Measurements from ENCODE around the gene COG5.

COG5 gene

DNA sequence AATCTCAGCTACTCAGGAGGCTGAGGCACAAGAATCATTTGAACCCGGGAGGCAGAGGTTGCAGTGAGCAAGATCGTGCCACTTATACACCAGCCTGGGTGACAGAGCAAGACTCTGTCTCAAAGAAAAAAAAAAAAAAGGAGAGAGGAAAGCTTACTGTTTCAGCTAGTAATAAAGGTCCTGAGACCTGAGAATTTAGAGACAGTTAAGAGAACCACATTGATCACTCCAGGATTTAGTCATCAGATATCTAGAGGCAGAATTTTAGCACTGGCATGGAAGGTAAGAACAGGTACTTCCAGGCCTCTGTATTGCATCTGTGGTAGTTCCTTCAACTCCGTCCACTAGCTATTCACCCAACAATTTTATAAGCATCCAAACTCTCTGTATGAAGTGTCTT is 7.8 kb downstream of the COG5 start:
- no peak for DNase-seq
- no peaks in the 10 kb centered on the region for H3K4me1 ChIP-seq (ENCODE audit: control insufficient read depth, insufficient read depth, low read depth, low read length)
- H3K36me3 ChIP-seq (ENCODE audit: control insufficient read depth in 1 of 2, insufficient read depth in 2 of 2, low read depth in 1 of 2, low read length in 2 of 2): peaks cover 2 to 57% of the 10 kb centered on the region in 2 experiments
- H3K23ac ChIP-seq (ENCODE audit: low read length in 2 of 2): no peak overlapping the region
- peaks cover 18% of the 10 kb centered on the region for H3K79me1 ChIP-seq (replicated peaks; ENCODE audit: low read length, poor library complexity, severe bottlenecking)
- H3K4me2 ChIP-seq (ENCODE audit: low read length, poor library complexity, severe bottlenecking): no peak overlapping the region
- no peak overlapping the region for H3K27ac ChIP-seq (ENCODE audit: low read length, poor library complexity, severe bottlenecking)
- no peak overlapping the region for H3K14ac ChIP-seq (ENCODE audit: low read length in 2 of 2)
- H2BK120ac ChIP-seq (ENCODE audit: low read depth, low read length): no peak overlapping the region
- no peak overlapping the region for H2AK5ac ChIP-seq (ENCODE audit: low read length, severe bottlenecking)
- WGBS: 96% methylated on average over 2 of the region's 3 CpGs
- no peak overlapping the region for H2BK12ac ChIP-seq (ENCODE audit: low read length in 2 of 2)
- no peak overlapping the region for H2AFZ ChIP-seq (ENCODE audit: low read depth, low read length)
- H4K91ac ChIP-seq (ENCODE audit: low read length): no peak overlapping the region
- H3K4me3 ChIP-seq (ENCODE audit: insufficient read depth in 1 of 2, low read depth in 1 of 2, low read length in 2 of 2): no peak overlapping the region
- no peak overlapping the region for H3K4ac ChIP-seq (ENCODE audit: low read depth in 1 of 2, low read length in 2 of 2)
- no peak overlapping the region for H4K8ac ChIP-seq (ENCODE audit: low read length)
- no peak overlapping the region for H3K9ac ChIP-seq (ENCODE audit: low read length)
- H2BK15ac ChIP-seq (ENCODE audit: low read depth, poor library complexity, severe bottlenecking): no peak overlapping the region
- H3K18ac ChIP-seq (ENCODE audit: low read depth in 1 of 2, low read length in 2 of 2): no peak overlapping the region
- no peaks in the 10 kb centered on the region for H3K9me3 ChIP-seq (ENCODE audit: control insufficient read depth, low read length)
- H3K27me3 ChIP-seq (ENCODE audit: control insufficient read depth in 1 of 2, insufficient read depth in 1 of 2, low read length in 2 of 2): no peaks in the 10 kb centered on the region
- no peak overlapping the region for H2BK5ac ChIP-seq (ENCODE audit: low read depth, low read length, poor library complexity, severe bottlenecking)

GRCh38 chr7:107551936-107552335 is 11.8 kb downstream of the COG5 start:
- Histone ChIP-seq H4K91ac (ENCODE audit: low read length) (no peak overlapping the region), H3K27me3 (ENCODE audit: control insufficient read depth in 1 of 2, insufficient read depth in 1 of 2, low read length in 2 of 2) (no peaks in the 10 kb centered on the region), H3K23ac (ENCODE audit: low read length in 2 of 2) (no peak overlapping the region), H3K4me1 (ENCODE audit: control insufficient read depth, insufficient read depth, low read depth, low read length) (no peaks in the 10 kb centered on the region), H3K9me3 (ENCODE audit: control insufficient read depth, low read length) (no peaks in the 10 kb centered on the region), H3K4me2 (ENCODE audit: low read length, poor library complexity, severe bottlenecking) (no peak overlapping the region), H3K9ac (ENCODE audit: low read length) (no peak overlapping the region), H3K18ac (ENCODE audit: low read depth in 1 of 2, low read length in 2 of 2) (no peak overlapping the region), H3K27ac (ENCODE audit: low read length, poor library complexity, severe bottlenecking) (no peak overlapping the region), H3K4ac (ENCODE audit: low read depth in 1 of 2, low read length in 2 of 2) (no peak overlapping the region), H2AK5ac (ENCODE audit: low read length, severe bottlenecking) (no peak overlapping the region), H2BK120ac (ENCODE audit: low read depth, low read length) (no peak overlapping the region), H2BK12ac (ENCODE audit: low read length in 2 of 2) (no peak overlapping the region), H3K14ac (ENCODE audit: low read length in 2 of 2) (no peak overlapping the region), H3K79me1 (replicated peaks; ENCODE audit: low read length, poor library complexity, severe bottlenecking) (peaks cover 27% of the 10 kb centered on the region), H3K36me3 (ENCODE audit: control insufficient read depth in 1 of 2, insufficient read depth in 2 of 2, low read depth in 1 of 2, low read length in 2 of 2) (peaks cover 2 to 59% of the 10 kb centered on the region in 2 experiments), H2BK5ac (ENCODE audit: low read depth, low read length, poor library complexity, severe bottlenecking) (no peak overlapping the region), H4K8ac (ENCODE audit: low read length) (no peak overlapping the region), H3K4me3 (ENCODE audit: insufficient read depth in 1 of 2, low read depth in 1 of 2, low read length in 2 of 2) (no peak overlapping the region), H2AFZ (ENCODE audit: low read depth, low read length) (no peak overlapping the region), H2BK15ac (ENCODE audit: low read depth, poor library complexity, severe bottlenecking) (no peak overlapping the region)
- no peak for DNase-seq
- 100% methylated on average over 1 of the region's 1 CpG for WGBS

- Histone ChIP-seq H3K4me2 (ENCODE audit: low read length, poor library complexity, severe bottlenecking) (no peak overlapping the region), H2BK5ac (ENCODE audit: low read depth, low read length, poor library complexity, severe bottlenecking) (no peak overlapping the region), H3K4ac (ENCODE audit: low read depth in 1 of 2, low read length in 2 of 2) (no peak overlapping the region), H3K27me3 (ENCODE audit: control insufficient read depth in 1 of 2, insufficient read depth in 1 of 2, low read length in 2 of 2) (no peaks in the 10 kb centered on the region), H3K79me1 (replicated peaks; ENCODE audit: low read length, poor library complexity, severe bottlenecking) (peaks cover 29% of the 10 kb centered on the region), H3K23ac (ENCODE audit: low read length in 2 of 2) (no peak overlapping the region), H3K4me3 (ENCODE audit: insufficient read depth in 1 of 2, low read depth in 1 of 2, low read length in 2 of 2) (no peak overlapping the region), H2BK12ac (ENCODE audit: low read length in 2 of 2) (no peak overlapping the region), H4K91ac (ENCODE audit: low read length) (no peak overlapping the region), H3K9me3 (ENCODE audit: control insufficient read depth, low read length) (peaks cover 18% of the 10 kb centered on the region), H3K36me3 (ENCODE audit: control insufficient read depth in 1 of 2, insufficient read depth in 2 of 2, low read depth in 1 of 2, low read length in 2 of 2) (peaks cover 19 to 48% of the 10 kb centered on the region in 2 experiments), H2BK15ac (ENCODE audit: low read depth, poor library complexity, severe bottlenecking) (no peak overlapping the region), H2AK5ac (ENCODE audit: low read length, severe bottlenecking) (no peak overlapping the region), H3K14ac (ENCODE audit: low read length in 2 of 2) (no peak overlapping the region), H2BK120ac (ENCODE audit: low read depth, low read length) (no peak overlapping the region), H4K8ac (ENCODE audit: low read length) (no peak overlapping the region), H2AFZ (ENCODE audit: low read depth, low read length) (no peak overlapping the region), H3K4me1 (ENCODE audit: control insufficient read depth, insufficient read depth, low read depth, low read length) (no peaks in the 10 kb centered on the region), H3K9ac (ENCODE audit: low read length) (no peak overlapping the region), H3K27ac (ENCODE audit: low read length, poor library complexity, severe bottlenecking) (no peak overlapping the region), H3K18ac (ENCODE audit: low read depth in 1 of 2, low read length in 2 of 2) (no peak overlapping the region)
- 100% methylated on average over 3 of the region's 4 CpGs for WGBS
- no peak for DNase-seq
Observed at GRCh38 chr7:107544848-107545591, 18.7 kb downstream of the COG5 start.

DNA sequence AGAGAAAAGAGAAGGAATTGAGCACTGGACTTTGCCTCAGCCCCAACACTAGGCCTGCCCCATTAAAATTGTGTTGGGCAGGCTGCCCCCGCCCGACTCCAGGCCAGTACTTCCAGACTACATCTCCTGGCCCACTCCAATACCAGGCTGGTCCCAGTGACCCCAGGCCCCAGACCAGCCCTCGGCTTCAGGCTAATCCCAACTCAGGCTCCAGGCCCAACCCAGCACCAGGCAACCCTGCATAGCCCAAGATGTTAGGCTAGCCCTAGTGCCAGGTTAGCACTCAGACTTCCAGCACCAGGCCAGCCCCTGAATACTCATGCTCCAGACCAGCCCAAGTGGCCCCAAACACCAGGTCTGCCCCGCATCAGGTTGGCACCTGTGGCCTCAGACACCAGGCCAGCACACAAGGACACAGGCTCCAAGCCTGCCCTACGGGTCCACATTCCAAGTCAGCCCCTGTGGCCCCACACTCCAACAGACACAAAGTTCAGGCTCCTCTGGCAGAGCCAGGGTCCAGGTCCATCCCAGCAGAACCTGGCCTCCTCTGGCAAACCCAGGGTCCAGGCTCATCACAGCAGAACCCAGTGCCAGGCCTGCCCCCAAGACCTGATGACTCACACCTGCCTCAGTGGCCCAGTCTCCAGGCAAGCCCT is 20.3 kb downstream of the COG5 start:
- H2AFZ ChIP-seq (ENCODE audit: low read depth, low read length): no peak overlapping the region
- 92% methylated on average over 5 of the region's 5 CpGs for WGBS
- no peak overlapping the region for H4K91ac ChIP-seq (ENCODE audit: low read length)
- H3K36me3 ChIP-seq (ENCODE audit: control insufficient read depth in 1 of 2, insufficient read depth in 2 of 2, low read depth in 1 of 2, low read length in 2 of 2): peaks cover 19 to 62% of the 10 kb centered on the region in 2 experiments
- H2BK120ac ChIP-seq (ENCODE audit: low read depth, low read length): no peak overlapping the region
- H3K79me1 ChIP-seq (replicated peaks; ENCODE audit: low read length, poor library complexity, severe bottlenecking): peaks cover 25% of the 10 kb centered on the region
- DNase-seq: no peak
- no peak overlapping the region for H2AK5ac ChIP-seq (ENCODE audit: low read length, severe bottlenecking)
- H3K4me2 ChIP-seq (ENCODE audit: low read length, poor library complexity, severe bottlenecking): no peak overlapping the region
- H2BK5ac ChIP-seq (ENCODE audit: low read depth, low read length, poor library complexity, severe bottlenecking): no peak overlapping the region
- H3K4ac ChIP-seq (ENCODE audit: low read depth in 1 of 2, low read length in 2 of 2): no peak overlapping the region
- no peak overlapping the region for H4K8ac ChIP-seq (ENCODE audit: low read length)
- H3K27ac ChIP-seq (ENCODE audit: low read length, poor library complexity, severe bottlenecking): no peak overlapping the region
- no peak overlapping the region for H3K4me3 ChIP-seq (ENCODE audit: insufficient read depth in 1 of 2, low read depth in 1 of 2, low read length in 2 of 2)
- no peak overlapping the region for H2BK15ac ChIP-seq (ENCODE audit: low read depth, poor library complexity, severe bottlenecking)
- no peak overlapping the region for H2BK12ac ChIP-seq (ENCODE audit: low read length in 2 of 2)
- H3K27me3 ChIP-seq (ENCODE audit: control insufficient read depth in 1 of 2, insufficient read depth in 1 of 2, low read length in 2 of 2): no peaks in the 10 kb centered on the region
- H3K18ac ChIP-seq (ENCODE audit: low read depth in 1 of 2, low read length in 2 of 2): no peak overlapping the region
- no peaks in the 10 kb centered on the region for H3K4me1 ChIP-seq (ENCODE audit: control insufficient read depth, insufficient read depth, low read depth, low read length)
- no peak overlapping the region for H3K14ac ChIP-seq (ENCODE audit: low read length in 2 of 2)
- H3K9me3 ChIP-seq (ENCODE audit: control insufficient read depth, low read length): peaks cover 18% of the 10 kb centered on the region
- H3K9ac ChIP-seq (ENCODE audit: low read length): no peak overlapping the region
- H3K23ac ChIP-seq (ENCODE audit: low read length in 2 of 2): no peak overlapping the region

Measured in mesenchymal stem cell (in vitro differentiated cells and primary cell).